ENCODE results near the gene TNNC1. TPM values are rescaled to one million over a fixed set of nuclear protein-coding genes. Genes with fewer than 3 reads are reported as not detected.

TNNC1 gene
- total and polyA plus RNA-seq, 10 of the 15 experiments (the other 5 are each of a cell fraction or from before 2014, with no cell fraction given): 0.13 to 1.3 (median 0.53) TPM; not detected in 2

DNA sequence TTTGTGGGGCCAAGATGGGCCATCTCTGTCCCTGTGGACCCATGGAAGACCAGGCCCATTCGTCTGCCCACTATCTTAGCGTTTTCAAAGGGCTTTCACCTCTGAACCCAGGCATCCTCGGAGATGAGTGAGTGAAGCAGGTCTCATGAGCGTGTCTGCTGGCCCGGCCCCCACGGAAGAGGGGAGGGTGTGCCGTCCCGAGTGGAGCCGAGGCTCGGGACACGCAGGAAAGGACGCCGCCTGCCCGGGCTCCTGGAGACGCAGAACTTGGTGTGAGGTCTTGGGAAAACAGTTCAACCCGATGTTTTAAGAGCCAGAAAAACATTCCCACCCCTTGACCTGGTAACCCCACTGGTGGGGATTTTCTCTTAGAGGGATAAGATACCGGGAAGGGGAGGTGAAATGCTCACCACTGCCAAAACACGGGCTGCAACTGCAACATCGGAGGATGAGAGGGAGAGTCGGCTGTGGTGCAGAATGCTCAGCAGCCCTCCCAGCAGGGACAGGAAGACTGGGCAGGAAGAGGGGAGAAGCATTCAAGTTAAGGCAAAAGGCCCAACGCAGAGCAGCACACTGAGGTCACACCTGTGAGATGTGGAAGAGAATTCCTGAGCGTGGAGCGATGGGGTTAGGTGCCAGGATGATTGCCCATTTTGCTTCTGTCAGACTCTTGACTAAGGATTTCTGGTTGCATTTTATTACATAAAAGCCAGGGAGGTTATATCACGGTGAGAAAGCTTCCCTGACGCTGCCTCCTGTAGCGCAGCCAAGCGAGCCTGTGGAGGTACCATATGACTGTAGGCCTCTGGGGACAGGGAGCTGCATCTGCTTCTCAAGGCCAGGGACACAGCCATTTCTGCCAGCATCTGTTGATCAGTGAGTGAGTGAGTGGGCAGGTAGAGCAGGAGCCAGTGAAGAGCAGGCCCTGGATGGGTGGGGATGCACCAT is 27.2 kb upstream of the TNNC1 start:
- H3K79me2 ChIP-seq (ENCODE audit: control insufficient read depth, insufficient read depth, low read length): no peaks in the 10 kb centered on the region
- DNase-seq (ENCODE audit: low read depth, low spot score) (no peak), ATAC-seq (no peak), FAIRE-seq (no peak)
- H3K4me2 ChIP-seq (ENCODE audit: control insufficient read depth, insufficient read depth): no peak overlapping the region
- intact Hi-C loops (cut with micrococcal nuclease; ENCODE audit: unreplicated experiment): no loop called here
- H3K9ac ChIP-seq (ENCODE audit: control insufficient read depth, insufficient read depth, low read length): no peak overlapping the region
- H3K4me3 ChIP-seq: no peak overlapping the region
- H3K36me3 ChIP-seq (ENCODE audit: control insufficient read depth in 2 of 2, insufficient read depth in 2 of 2, low read length in 1 of 2): peaks cover 26 to 32% of the 10 kb centered on the region in 2 experiments
- H4K20me1 ChIP-seq (ENCODE audit: control insufficient read depth, insufficient read depth): no peaks in the 10 kb centered on the region
- WGBS (ENCODE audit: insufficient coverage, insufficient replicate concordance, low lambda C conversion rate, missing lambda C conversion rate): 99% methylated on average over 27 of the region's 27 CpGs
- POLR2A ChIA-PET: no interaction called here
- BruUV-seq (replicated peaks): TSS peak; percentile 32
- in situ Hi-C loops (cut with MboI): no loop called here
- no peaks in the 10 kb centered on the region for H3K4me1 ChIP-seq (ENCODE audit: control insufficient read depth, insufficient read depth, low read length)
- SMC1A ChIA-PET (ENCODE audit: uncharacterized antibody, unreplicated experiment): no interaction called here
- no peaks in the 10 kb centered on the region for H3K9me3 ChIP-seq (replicated peaks; ENCODE audit: control insufficient read depth, insufficient read depth, low read length)
- RAD21 ChIA-PET (ENCODE audit: unreplicated experiment): no interaction called here
- no peaks in the 10 kb centered on the region for H3K27me3 ChIP-seq (replicated peaks in 1 of 2; ENCODE audit: control insufficient read depth in 2 of 2, insufficient read depth in 2 of 2, low read length in 1 of 2)
- no peak overlapping the region for H3K27ac ChIP-seq (ENCODE audit: control insufficient read depth, insufficient read depth)
- no peak overlapping the region for H2AFZ ChIP-seq (ENCODE audit: control insufficient read depth, low read depth, low read length)
- CTCF ChIA-PET: no interaction called here
- TF ChIP-seq, protein P1, sequence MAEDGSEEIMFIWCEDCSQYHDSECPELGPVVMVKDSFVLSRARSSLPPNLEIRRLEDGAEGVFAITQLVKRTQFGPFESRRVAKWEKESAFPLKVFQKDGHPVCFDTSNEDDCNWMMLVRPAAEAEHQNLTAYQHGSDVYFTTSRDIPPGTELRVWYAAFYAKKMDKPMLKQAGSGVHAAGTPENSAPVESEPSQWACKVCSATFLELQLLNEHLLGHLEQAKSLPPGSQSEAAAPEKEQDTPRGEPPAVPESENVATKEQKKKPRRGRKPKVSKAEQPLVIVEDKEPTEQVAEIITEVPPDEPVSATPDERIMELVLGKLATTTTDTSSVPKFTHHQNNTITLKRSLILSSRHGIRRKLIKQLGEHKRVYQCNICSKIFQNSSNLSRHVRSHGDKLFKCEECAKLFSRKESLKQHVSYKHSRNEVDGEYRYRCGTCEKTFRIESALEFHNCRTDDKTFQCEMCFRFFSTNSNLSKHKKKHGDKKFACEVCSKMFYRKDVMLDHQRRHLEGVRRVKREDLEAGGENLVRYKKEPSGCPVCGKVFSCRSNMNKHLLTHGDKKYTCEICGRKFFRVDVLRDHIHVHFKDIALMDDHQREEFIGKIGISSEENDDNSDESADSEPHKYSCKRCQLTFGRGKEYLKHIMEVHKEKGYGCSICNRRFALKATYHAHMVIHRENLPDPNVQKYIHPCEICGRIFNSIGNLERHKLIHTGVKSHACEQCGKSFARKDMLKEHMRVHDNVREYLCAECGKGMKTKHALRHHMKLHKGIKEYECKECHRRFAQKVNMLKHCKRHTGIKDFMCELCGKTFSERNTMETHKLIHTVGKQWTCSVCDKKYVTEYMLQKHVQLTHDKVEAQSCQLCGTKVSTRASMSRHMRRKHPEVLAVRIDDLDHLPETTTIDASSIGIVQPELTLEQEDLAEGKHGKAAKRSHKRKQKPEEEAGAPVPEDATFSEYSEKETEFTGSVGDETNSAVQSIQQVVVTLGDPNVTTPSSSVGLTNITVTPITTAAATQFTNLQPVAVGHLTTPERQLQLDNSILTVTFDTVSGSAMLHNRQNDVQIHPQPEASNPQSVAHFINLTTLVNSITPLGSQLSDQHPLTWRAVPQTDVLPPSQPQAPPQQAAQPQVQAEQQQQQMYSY (CRISPR knock-in tag; IDR thresholded peaks at IDR 0.05): no peak
- TF ChIP-seq, protein P2, sequence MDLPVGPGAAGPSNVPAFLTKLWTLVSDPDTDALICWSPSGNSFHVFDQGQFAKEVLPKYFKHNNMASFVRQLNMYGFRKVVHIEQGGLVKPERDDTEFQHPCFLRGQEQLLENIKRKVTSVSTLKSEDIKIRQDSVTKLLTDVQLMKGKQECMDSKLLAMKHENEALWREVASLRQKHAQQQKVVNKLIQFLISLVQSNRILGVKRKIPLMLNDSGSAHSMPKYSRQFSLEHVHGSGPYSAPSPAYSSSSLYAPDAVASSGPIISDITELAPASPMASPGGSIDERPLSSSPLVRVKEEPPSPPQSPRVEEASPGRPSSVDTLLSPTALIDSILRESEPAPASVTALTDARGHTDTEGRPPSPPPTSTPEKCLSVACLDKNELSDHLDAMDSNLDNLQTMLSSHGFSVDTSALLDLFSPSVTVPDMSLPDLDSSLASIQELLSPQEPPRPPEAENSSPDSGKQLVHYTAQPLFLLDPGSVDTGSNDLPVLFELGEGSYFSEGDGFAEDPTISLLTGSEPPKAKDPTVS (IDR thresholded peaks at IDR 0.05; ENCODE audit: low read depth, low read length): no peak
- TF ChIP-seq, protein P3, sequence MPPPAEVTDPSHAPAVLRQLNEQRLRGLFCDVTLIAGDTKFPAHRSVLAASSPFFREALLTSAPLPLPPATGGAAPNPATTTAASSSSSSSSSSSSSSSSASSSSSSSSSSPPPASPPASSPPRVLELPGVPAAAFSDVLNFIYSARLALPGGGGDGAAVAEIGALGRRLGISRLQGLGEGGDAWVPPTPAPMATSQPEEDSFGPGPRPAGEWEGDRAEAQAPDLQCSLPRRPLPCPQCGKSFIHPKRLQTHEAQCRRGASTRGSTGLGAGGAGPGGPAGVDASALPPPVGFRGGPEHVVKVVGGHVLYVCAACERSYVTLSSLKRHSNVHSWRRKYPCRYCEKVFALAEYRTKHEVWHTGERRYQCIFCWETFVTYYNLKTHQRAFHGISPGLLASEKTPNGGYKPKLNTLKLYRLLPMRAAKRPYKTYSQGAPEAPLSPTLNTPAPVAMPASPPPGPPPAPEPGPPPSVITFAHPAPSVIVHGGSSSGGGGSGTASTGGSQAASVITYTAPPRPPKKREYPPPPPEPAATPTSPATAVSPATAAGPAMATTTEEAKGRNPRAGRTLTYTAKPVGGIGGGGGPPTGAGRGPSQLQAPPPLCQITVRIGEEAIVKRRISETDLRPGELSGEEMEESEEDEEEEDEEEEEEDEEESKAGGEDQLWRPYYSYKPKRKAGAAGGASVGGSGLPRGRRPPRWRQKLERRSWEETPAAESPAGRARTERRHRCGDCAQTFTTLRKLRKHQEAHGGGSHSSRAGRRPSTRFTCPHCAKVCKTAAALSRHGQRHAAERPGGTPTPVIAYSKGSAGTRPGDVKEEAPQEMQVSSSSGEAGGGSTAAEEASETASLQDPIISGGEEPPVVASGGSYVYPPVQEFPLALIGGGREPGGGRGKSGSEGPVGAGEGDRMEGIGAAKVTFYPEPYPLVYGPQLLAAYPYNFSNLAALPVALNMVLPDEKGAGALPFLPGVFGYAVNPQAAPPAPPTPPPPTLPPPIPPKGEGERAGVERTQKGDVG (CRISPR knock-in tag; IDR thresholded peaks at IDR 0.05): no peak
- no peak for TF ChIP-seq POLR2AphosphoS5 (IDR thresholded peaks at IDR 0.05; ENCODE audit: low read length)
- TF ChIP-seq, protein P4, sequence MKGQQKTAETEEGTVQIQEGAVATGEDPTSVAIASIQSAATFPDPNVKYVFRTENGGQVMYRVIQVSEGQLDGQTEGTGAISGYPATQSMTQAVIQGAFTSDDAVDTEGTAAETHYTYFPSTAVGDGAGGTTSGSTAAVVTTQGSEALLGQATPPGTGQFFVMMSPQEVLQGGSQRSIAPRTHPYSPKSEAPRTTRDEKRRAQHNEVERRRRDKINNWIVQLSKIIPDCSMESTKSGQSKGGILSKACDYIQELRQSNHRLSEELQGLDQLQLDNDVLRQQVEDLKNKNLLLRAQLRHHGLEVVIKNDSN (IDR thresholded peaks at IDR 0.05; ENCODE audit: borderline replicate concordance, extremely low read length, insufficient read depth, low read depth, low read length): no peak
- TF ChIP-seq JUNB (IDR thresholded peaks at IDR 0.05): no peak
- TF ChIP-seq BHLHE40 (IDR thresholded peaks at IDR 0.05; ENCODE audit: borderline replicate concordance in 1 of 2, low read depth in 2 of 2, low read length in 1 of 2): no peak
- no peak for TF ChIP-seq ZNF622 (IDR thresholded peaks at IDR 0.05)
- no peak for TF ChIP-seq NR2C2 (IDR thresholded peaks at IDR 0.05; ENCODE audit: borderline replicate concordance, control insufficient read depth, insufficient read length, low read depth)
- no peak for TF ChIP-seq DPF2 (IDR thresholded peaks at IDR 0.05)
- TF ChIP-seq YY1 (IDR thresholded peaks at IDR 0.05; ENCODE audit: low read depth, low read length): no peak
- TF ChIP-seq PAX5 (IDR thresholded peaks at IDR 0.05; ENCODE audit: borderline replicate concordance, low read depth, low read length): no peak
- TF ChIP-seq CBFB (IDR thresholded peaks at IDR 0.05; ENCODE audit: low read depth): no peak
- TF ChIP-seq NFIC (IDR thresholded peaks at IDR 0.05; ENCODE audit: low read depth, low read length): no peak
